ENCODE results near the gene STAU1. TPM values are rescaled to one million over a fixed set of nuclear protein-coding genes. Genes with fewer than 3 reads are reported as not detected.
"Not testable (repeated sequence)": the region's sequence is repeated elsewhere in the genome, so short reads cannot be mapped to it uniquely, and the experiment has no call there.

The STAU1 gene
- total RNA-seq, 1 donor from 2014 or later, result 115 TPM

DNA sequence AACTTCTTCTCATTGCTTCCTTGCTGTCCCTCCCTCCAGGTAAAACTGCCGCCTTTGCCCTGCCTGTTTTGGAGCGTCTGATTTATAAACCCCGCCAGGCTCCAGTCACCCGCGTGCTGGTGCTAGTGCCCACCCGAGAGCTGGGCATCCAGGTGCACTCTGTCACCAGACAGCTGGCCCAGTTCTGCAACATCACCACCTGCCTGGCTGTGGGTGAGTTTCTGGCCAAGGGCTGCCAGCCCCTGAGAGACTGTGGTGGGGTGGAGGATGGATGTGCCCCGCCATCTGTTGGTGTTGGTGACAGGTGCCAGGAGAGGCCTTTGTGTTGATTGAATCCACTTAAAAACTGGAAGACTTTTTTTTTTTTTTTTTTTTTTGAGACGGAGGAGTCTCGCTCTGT, 40.5 kb upstream of the STAU1 start:
- Mint-ChIP-seq H3K36me3 (ENCODE audit: low read depth, unreplicated experiment) (peaks cover 48% of the 10 kb centered on the region), H3K27ac (ENCODE audit: unreplicated experiment) (no peak overlapping the region)
- no peak for DNase-seq (ENCODE audit: low spot score)

DNA sequence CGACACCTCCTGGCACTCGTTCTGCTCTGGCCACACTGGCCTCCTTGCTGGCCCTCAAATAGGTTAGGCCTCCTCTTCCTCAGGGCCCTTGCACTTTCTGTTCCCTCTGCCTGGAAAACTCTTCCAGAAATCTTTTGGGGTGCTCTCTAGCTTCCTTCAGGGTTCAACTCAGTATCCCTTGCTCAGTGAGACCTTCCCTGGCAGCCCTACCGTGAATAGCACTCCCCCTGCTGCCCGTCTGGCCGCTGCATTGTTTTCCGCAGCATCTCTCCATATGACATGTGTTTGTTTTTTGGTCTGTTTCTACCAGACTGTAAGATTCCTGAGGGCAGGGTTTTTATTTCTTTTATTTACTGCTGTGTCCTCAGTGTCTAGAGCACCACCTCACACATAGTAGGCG, 37.8 kb upstream of the STAU1 start:
- TF ChIP-seq, protein P1, sequence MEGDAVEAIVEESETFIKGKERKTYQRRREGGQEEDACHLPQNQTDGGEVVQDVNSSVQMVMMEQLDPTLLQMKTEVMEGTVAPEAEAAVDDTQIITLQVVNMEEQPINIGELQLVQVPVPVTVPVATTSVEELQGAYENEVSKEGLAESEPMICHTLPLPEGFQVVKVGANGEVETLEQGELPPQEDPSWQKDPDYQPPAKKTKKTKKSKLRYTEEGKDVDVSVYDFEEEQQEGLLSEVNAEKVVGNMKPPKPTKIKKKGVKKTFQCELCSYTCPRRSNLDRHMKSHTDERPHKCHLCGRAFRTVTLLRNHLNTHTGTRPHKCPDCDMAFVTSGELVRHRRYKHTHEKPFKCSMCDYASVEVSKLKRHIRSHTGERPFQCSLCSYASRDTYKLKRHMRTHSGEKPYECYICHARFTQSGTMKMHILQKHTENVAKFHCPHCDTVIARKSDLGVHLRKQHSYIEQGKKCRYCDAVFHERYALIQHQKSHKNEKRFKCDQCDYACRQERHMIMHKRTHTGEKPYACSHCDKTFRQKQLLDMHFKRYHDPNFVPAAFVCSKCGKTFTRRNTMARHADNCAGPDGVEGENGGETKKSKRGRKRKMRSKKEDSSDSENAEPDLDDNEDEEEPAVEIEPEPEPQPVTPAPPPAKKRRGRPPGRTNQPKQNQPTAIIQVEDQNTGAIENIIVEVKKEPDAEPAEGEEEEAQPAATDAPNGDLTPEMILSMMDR (IDR thresholded peaks at IDR 0.05; ENCODE audit: unreplicated experiment), result no peak
- no peaks in the 10 kb centered on the region for H3K9me3 Mint-ChIP-seq (ENCODE audit: unreplicated experiment)
- no peak for DNase-seq (ENCODE audit: low spot score)
- peaks cover 42% of the 10 kb centered on the region for H3K36me3 Mint-ChIP-seq (ENCODE audit: low read depth, unreplicated experiment)
- no peak overlapping the region for H3K27ac Mint-ChIP-seq (ENCODE audit: unreplicated experiment)
- H3K4me1 Mint-ChIP-seq (ENCODE audit: unreplicated experiment), result no peaks in the 10 kb centered on the region
- H3K4me3 Mint-ChIP-seq (ENCODE audit: unreplicated experiment), result peak overlapping the region; percentile 76
- peaks cover 1% of the 10 kb centered on the region for H3K27me3 Mint-ChIP-seq (ENCODE audit: unreplicated experiment)

More for the DNA sequence above, 40.5 kb upstream of the STAU1 start:
- Mint-ChIP-seq H3K9me3 (ENCODE audit: unreplicated experiment) (no peaks in the 10 kb centered on the region), H3K4me3 (ENCODE audit: unreplicated experiment) (no peak overlapping the region), H3K4me1 (ENCODE audit: unreplicated experiment) (no peaks in the 10 kb centered on the region), H3K27me3 (ENCODE audit: unreplicated experiment) (peaks cover 1% of the 10 kb centered on the region)
- TF ChIP-seq, protein P1 (IDR thresholded peaks at IDR 0.05; ENCODE audit: unreplicated experiment), result no peak

DNA sequence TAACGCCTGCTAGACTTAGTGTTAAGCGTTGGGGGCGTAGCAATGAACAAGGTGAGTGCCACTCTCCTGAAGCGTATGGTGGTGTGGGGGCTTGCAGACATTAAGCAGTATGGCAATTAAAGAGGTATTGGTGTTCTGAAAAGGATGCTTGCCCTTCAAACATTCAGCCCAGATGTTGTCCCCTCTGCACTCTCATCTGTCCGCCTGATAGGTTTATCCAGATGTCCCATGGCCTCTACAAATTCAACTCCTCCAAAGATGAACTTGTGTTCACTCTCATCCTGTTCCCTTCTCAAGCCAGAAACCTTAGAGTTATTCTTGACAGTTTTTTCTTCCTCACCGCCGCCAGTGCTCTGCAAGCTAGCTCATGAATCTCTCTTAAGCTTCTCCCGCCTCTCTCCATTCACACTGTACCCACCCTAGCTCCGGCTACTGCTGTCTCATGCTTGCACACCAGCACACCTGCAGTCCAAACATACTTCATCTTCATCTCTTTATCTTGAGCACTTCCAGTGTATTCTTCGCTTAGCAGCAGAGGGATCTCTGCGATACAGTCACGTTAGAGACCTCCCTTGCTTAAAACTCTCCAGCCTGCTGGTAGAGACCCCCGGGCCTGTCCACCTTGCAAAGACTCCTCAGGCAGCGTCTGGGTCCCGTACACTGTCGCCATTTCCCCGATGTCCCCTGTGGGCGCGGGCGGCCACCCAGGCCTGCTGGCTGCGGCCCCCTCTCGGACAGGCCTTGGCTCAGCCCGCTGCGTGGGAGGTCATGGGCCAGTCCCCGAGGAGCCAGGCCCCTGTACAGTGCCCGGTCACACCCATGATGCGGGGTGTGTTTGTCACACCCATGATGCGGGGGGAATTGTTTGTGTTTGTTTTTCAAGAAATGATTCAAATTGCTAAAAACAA, 32.0 kb upstream of the STAU1 start:
- Mint-ChIP-seq H3K4me3 (ENCODE audit: unreplicated experiment) (peak overlapping the region; percentile 100), H3K27ac (ENCODE audit: unreplicated experiment) (peak overlapping the region; percentile 99), H3K36me3 (ENCODE audit: low read depth, unreplicated experiment) (peaks cover 25% of the 10 kb centered on the region), H3K4me1 (ENCODE audit: unreplicated experiment) (peaks cover 18% of the 10 kb centered on the region), H3K9me3 (ENCODE audit: unreplicated experiment) (no peaks in the 10 kb centered on the region), H3K27me3 (ENCODE audit: unreplicated experiment) (peaks cover 9% of the 10 kb centered on the region)
- TF ChIP-seq, protein P1 (IDR thresholded peaks at IDR 0.05; ENCODE audit: unreplicated experiment), result no peak
- no peak for DNase-seq (ENCODE audit: low spot score)

DNA sequence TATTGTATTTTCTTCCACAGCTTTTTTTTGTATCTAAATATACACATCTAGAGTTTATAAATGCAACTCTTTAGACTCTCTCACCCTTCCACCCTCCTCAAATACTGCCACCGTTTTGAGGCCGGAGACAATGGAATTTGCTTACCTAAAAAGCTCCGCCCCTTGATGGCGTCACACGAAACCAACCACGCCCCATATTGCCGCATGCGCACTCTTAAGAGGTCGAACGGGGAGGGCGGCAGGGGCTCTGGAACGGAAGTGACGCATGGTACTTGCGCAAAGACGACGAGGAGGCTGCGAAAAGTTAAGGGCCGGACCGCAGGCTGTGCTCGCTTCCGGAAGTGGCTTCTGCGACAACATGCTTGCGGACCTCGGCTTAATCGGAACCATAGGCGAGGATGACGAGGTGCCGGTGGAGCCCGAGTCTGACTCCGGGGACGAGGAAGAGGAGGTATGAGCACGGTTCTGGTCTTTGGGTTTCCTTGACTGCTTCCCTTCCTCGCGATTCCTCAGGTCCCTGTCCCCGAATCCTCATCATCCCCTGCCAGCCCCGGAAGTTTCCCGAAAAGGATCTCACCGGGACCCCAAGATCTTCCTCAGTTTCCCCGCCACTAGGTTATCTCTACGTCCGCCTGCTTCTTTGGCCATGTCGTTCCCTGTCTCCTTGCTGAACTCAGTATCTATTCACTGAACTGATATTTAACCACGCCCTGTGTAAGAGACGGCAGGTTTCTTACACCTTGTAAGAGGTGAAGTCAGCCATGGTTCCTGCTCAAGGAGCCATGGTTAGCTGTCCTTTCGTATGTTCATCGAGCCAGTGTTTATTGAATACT, 31.2 kb upstream of the STAU1 start, which contains the start of gene DDX27:
TSS of gene DDX27 (plus strand) at position 326 of the 833 bp plus-strand sequence. CDS start at position 359, 33 bp downstream.
- Mint-ChIP-seq H3K27me3 (ENCODE audit: unreplicated experiment) (peaks cover 9% of the 10 kb centered on the region), H3K4me1 (ENCODE audit: unreplicated experiment) (peaks cover 18% of the 10 kb centered on the region), H3K36me3 (ENCODE audit: low read depth, unreplicated experiment) (peaks cover 18% of the 10 kb centered on the region), H3K4me3 (ENCODE audit: unreplicated experiment) (peak within 1 kb of the TSS; percentile 100), H3K27ac (ENCODE audit: unreplicated experiment) (peak within 1 kb of the TSS; percentile 99), H3K9me3 (ENCODE audit: unreplicated experiment) (no peaks in the 10 kb centered on the region)
- DNase-seq (ENCODE audit: low spot score), result peak; percentile 93
- TF ChIP-seq, protein P1 (IDR thresholded peaks at IDR 0.05; ENCODE audit: unreplicated experiment), result no peak

DNA sequence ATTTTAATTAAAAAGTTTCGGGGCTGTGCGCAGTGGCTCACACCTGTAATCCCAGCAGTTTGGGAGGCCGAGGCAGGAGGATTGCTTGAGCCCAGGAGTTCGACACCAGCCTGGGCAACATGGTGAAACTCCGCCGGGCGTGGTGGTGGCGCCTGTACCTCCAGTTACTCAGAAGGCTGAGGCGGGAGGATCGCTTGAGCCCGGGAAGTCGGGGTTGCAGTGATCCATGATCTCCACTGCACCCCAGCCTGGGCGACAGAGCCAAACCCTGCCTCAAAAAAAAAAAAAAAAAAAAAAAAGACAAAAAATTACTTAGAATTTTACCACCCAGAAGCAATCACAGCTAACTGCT, 30.6 kb upstream of the STAU1 start:
- Mint-ChIP-seq H3K4me3 (ENCODE audit: unreplicated experiment) (peak overlapping the region; percentile 100), H3K36me3 (ENCODE audit: low read depth, unreplicated experiment) (peaks cover 15% of the 10 kb centered on the region), H3K4me1 (ENCODE audit: unreplicated experiment) (peaks cover 18% of the 10 kb centered on the region), H3K27ac (ENCODE audit: unreplicated experiment) (peak overlapping the region; percentile 99)
- not testable (repeated sequence) for DNase-seq (ENCODE audit: low spot score); H3K9me3 Mint-ChIP-seq (ENCODE audit: unreplicated experiment); H3K27me3 Mint-ChIP-seq (ENCODE audit: unreplicated experiment)
